Measurements from ENCODE around the gene TUBGCP6.

TUBGCP6 gene

GRCh38 chr22:50250555-50251476 is 6.0 kb upstream of the TUBGCP6 start, which contains the start of gene HDAC10:
Gene HDAC10, minus strand, starts transcription at chr22:50251265. Its CDS starts 233 bp downstream, at chr22:50251032.
- peak; percentile 74 for DNase-seq (ENCODE audit: low read depth)

- no peak for DNase-seq (ENCODE audit: low read depth)
Observed at GRCh38 chr22:50250249-50250554, 5.4 kb upstream of the TUBGCP6 start.

- no peak for DNase-seq (ENCODE audit: low read depth)
Observed at GRCh38 chr22:50249341-50250248, 4.8 kb upstream of the TUBGCP6 start.

GRCh38 chr22:50248196-50249081 is 3.6 kb upstream of the TUBGCP6 start:
- DNase-seq (ENCODE audit: low read depth): no peak

- peak; percentile 51 for DNase-seq (ENCODE audit: low read depth)
Observed at GRCh38 chr22:50247748-50248147, 2.9 kb upstream of the TUBGCP6 start.

- no peak for DNase-seq (ENCODE audit: low read depth)
Observed at GRCh38 chr22:50246242-50247175, 1.7 kb upstream of the TUBGCP6 start.

- DNase-seq (ENCODE audit: low read depth): no peak
Observed at GRCh38 chr22:50245214-50246072, 620 bp upstream of the TUBGCP6 start.

GRCh38 chr22:50243685-50244419 is 971 bp downstream of the TUBGCP6 start:
- no peak for DNase-seq (ENCODE audit: low read depth)

- no peak for DNase-seq (ENCODE audit: low read depth)
Observed at GRCh38 chr22:50242406-50242949, 2.3 kb downstream of the TUBGCP6 start.

- no peak for DNase-seq (ENCODE audit: low read depth)
Observed at GRCh38 chr22:50238755-50239154, 6.1 kb downstream of the TUBGCP6 start.

GRCh38 chr22:50236731-50237409 is 8.0 kb downstream of the TUBGCP6 start:
- no peak for DNase-seq (ENCODE audit: low read depth)

- DNase-seq (ENCODE audit: low read depth): no peak
Observed at GRCh38 chr22:50233223-50233622, 11.6 kb downstream of the TUBGCP6 start.

- no peak for DNase-seq (ENCODE audit: low read depth)
Observed at GRCh38 chr22:50232481-50233151, 12.2 kb downstream of the TUBGCP6 start.

- no peak for DNase-seq (ENCODE audit: low read depth)
Observed at GRCh38 chr22:50229370-50229769, 15.5 kb downstream of the TUBGCP6 start.

GRCh38 chr22:50228366-50228765 is 16.5 kb downstream of the TUBGCP6 start:
- DNase-seq (ENCODE audit: low read depth): no peak

GRCh38 chr22:50227579-50228215 is 17.1 kb downstream of the TUBGCP6 start:
- DNase-seq (ENCODE audit: low read depth): no peak

GRCh38 chr22:50226875-50227165 is 18.0 kb downstream of the TUBGCP6 start:
- no peak for DNase-seq (ENCODE audit: low read depth)
